ENCODE measurements around the gene MAML2.

The MAML2 gene

DNA sequence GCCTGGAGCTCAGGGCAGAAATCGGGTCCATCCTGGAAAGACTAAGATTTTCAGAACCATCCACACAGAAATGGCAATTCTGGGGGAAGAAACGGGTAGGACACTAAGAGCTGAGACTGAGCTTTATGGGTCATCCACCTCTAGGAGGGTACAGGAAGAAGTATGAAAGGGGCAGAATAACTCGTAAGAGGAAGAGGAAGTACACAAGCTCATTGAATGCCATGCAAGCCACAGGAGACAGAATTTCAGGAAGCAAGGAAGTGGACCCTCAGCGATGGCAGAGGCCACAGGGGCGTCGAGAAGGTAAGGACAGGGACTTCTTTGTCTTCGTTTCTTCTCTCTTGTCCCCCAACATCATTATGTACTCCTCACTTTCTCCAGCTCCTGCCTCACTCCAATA lies 169.6 kb downstream of the MAML2 start:
- Histone ChIP-seq H3K9ac (ENCODE audit: low read depth, low read length) (no peak overlapping the region), H3K4me1 (ENCODE audit: insufficient read depth, low read length) (peaks cover 17% of the 10 kb centered on the region; the same call in 1 of the 2 replicates), H3K9me3 (ENCODE audit: control insufficient read depth, insufficient read depth, low read length) (no peaks in the 10 kb centered on the region), H3K36me3 (ENCODE audit: insufficient read depth, low read length) (no peaks in the 10 kb centered on the region)

DNA sequence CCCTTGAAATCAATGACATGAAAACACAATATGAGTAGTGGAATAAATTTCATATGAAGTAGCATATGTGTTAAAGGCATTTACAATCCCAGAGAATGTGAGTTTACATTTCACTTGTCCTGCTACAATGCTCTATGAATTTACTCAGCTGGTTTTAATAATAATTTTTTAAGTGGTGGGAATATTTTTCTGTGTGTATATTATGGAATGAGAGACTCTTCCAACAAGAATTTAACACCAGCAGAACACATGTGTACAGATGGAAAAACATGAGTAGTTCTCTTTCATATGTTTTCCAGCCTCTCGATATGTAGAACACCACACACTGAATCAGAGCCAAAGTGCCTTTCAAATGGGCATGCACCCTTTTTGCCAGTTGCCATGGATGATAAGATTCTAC lies 170.4 kb downstream of the MAML2 start:
- no peaks in the 10 kb centered on the region for H3K9me3 ChIP-seq (ENCODE audit: control insufficient read depth, insufficient read depth, low read length)
- no peak overlapping the region for H3K9ac ChIP-seq (ENCODE audit: low read depth, low read length)
- H3K4me1 ChIP-seq (ENCODE audit: insufficient read depth, low read length): peaks cover 13% of the 10 kb centered on the region; the same call in 1 of the 2 replicates
- no peaks in the 10 kb centered on the region for H3K36me3 ChIP-seq (ENCODE audit: insufficient read depth, low read length)

DNA sequence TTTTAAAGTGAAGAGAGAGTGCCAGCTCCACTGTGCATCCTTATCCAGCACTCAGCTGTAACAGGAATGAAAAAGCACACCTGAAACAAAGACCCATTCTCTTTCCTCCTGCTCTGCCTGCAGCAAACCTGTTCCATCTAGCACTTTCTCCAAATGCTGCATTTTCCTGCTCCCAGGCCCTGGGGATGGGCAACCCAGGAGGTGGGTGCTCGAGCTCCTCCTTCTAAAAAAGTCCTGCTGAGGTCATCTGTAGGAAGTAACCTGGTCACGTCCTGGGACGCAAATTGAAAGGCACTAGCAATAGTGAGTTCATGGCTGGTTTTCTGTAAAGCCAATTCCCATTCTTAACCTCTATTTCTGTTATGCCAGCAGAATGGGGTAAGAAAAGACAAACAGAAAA lies 173.7 kb downstream of the MAML2 start:
- Histone ChIP-seq H3K9ac (ENCODE audit: low read depth, low read length) (no peak overlapping the region), H3K36me3 (ENCODE audit: insufficient read depth, low read length) (no peaks in the 10 kb centered on the region), H3K9me3 (ENCODE audit: control insufficient read depth, insufficient read depth, low read length) (no peaks in the 10 kb centered on the region), H3K4me1 (ENCODE audit: insufficient read depth, low read length) (peaks cover 27% of the 10 kb centered on the region)

DNA sequence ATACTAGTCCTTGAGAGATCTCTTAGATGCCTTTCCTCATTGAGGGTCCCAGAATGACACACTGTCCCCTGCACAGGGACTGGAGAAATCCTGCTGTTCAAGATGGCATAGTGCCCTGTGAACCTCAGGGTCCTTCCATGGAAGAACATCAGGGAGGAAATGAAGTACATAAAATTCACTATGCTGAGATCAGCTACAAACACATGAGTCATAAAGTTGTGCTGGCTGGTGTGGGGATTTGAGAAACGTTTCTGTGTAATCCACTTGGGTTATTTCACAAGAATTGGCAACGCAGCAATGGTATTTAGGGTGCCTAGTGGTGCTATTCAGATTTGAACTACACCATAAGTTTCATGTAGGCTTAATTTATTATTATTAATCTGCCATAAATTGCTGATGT lies 174.4 kb downstream of the MAML2 start:
- Histone ChIP-seq H3K36me3 (ENCODE audit: insufficient read depth, low read length) (no peaks in the 10 kb centered on the region), H3K9ac (ENCODE audit: low read depth, low read length) (no peak overlapping the region), H3K9me3 (ENCODE audit: control insufficient read depth, insufficient read depth, low read length) (no peaks in the 10 kb centered on the region), H3K4me1 (ENCODE audit: insufficient read depth, low read length) (peaks cover 27% of the 10 kb centered on the region)

DNA sequence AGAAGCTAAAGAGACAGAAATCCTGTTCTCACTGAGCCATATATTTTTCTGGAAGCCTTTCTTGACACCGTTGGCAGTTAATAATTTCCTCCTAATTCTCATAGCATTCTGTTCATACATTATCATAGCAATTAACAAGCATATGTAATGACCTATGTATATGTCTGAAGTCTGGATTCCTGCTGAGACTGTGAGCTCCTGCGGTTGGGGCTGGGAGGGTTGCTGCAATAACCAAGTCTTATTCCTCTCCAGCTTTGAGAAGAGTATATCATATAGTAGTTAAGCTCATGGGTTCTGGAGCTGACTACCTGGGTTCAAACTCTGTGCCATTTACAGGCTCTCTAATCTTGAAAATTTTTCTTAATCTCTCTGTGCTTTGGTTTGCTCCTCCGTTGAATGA lies 175.2 kb downstream of the MAML2 start:
- Histone ChIP-seq H3K36me3 (ENCODE audit: insufficient read depth, low read length) (no peaks in the 10 kb centered on the region), H3K9me3 (ENCODE audit: control insufficient read depth, insufficient read depth, low read length) (no peaks in the 10 kb centered on the region), H3K9ac (ENCODE audit: low read depth, low read length) (no peak overlapping the region), H3K4me1 (ENCODE audit: insufficient read depth, low read length) (peaks cover 27% of the 10 kb centered on the region)

DNA sequence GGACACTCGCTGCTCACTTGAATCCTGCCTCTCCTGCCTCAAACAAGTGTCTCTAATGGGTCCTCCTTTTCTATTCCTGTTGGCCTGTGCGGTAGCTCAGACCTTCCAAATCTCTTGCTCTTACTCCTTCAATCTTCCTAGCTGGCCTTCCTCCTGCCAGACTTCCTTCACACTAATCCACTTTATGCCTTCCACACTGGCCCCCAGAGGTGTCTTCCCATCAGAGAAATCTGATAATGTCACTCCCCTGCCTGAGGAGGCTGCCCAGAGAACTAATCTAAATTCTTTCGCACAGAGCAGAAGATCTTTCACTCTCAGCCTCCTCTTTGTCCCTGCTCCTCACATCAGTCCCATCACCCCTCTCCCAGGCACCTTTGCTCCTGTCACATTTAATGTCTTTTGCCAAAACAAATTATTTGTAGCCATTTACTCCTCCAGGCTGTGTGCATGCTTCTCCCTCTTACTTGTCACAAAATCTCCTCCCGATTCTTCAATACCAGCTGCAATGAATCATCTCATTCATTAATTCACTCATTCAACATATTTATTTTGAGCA lies 175.7 kb downstream of the MAML2 start:
- H3K9me3 ChIP-seq (ENCODE audit: control insufficient read depth, insufficient read depth, low read length): no peaks in the 10 kb centered on the region
- no peak overlapping the region for H3K9ac ChIP-seq (ENCODE audit: low read depth, low read length)
- peaks cover 27% of the 10 kb centered on the region for H3K4me1 ChIP-seq (ENCODE audit: insufficient read depth, low read length)
- H3K36me3 ChIP-seq (ENCODE audit: insufficient read depth, low read length): no peaks in the 10 kb centered on the region

DNA sequence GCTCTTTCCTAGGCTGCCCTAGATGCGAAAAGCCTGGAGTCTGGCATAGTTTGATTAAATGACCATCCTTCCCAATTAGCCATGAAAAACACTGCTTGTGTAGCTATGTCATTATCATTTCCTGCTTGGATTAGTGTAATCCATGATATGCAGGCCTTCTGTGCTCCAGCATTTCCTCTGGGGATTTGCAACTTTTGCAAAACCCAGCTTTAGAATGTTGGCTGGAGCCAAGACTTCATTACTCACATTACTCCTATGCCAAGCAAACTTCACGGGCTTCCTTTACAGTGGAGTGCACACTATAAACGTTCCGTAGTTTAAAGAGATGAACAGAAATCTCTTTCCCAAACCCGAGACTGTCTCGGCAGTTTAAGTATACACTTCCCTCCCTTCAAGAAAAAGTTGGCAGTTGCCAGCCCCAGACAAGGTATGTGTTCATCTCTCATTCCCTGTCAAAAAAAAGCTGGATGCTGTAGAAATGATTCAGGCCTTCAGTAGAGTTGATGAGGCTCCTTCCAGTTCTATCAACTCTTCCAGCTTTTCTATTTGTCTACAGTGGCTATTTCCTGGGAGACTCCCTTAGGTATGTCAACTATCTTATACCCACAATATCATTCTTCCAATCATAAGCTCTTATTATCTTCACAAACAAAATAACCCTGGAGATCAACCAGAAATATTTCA lies 180.0 kb downstream of the MAML2 start:
- H3K9ac ChIP-seq (ENCODE audit: low read depth, low read length): no peak overlapping the region
- H3K36me3 ChIP-seq (ENCODE audit: insufficient read depth, low read length): no peaks in the 10 kb centered on the region
- peaks cover 35% of the 10 kb centered on the region for H3K4me1 ChIP-seq (ENCODE audit: insufficient read depth, low read length)
- no peaks in the 10 kb centered on the region for H3K9me3 ChIP-seq (ENCODE audit: control insufficient read depth, insufficient read depth, low read length)

DNA sequence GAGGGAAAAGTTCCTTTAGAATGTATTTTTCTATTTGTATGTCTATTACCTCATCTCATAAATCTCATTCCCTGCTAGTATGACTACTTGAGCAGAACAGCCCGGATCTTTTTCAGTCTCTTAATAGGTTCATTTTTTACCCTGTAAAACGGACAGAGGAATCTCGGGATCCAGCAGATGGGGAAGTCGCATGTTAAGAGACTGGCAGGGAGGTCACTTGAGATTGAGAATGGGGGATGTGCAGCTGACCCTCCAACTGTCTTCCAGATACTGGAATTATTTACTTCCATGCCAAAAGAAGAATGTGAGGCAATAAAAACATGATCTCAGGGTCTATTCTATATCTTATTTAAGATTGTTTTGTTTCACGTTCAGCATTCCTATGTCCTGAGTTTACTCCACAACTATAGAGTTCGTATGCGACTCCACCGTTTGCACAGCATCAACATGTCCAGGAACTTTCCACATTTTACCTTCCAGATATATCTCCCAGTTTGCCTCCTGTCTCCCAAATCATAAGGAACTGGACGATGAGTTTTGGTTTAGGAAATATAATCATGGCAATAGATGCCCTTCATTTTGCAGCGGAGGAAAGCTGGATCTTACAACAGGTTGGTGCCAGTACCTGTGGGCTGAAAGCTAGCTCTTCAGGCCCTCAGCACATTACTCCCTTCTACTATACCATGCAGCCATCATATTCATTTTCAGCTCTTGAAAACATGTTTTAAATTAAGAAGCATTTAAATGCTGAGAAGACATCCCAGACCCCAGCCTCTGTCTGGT lies 181.5 kb downstream of the MAML2 start:
- Histone ChIP-seq H3K36me3 (ENCODE audit: insufficient read depth, low read length) (no peaks in the 10 kb centered on the region), H3K9me3 (ENCODE audit: control insufficient read depth, insufficient read depth, low read length) (no peaks in the 10 kb centered on the region), H3K4me1 (ENCODE audit: insufficient read depth, low read length) (peaks cover 29% of the 10 kb centered on the region), H3K9ac (ENCODE audit: low read depth, low read length) (no peak overlapping the region)

DNA sequence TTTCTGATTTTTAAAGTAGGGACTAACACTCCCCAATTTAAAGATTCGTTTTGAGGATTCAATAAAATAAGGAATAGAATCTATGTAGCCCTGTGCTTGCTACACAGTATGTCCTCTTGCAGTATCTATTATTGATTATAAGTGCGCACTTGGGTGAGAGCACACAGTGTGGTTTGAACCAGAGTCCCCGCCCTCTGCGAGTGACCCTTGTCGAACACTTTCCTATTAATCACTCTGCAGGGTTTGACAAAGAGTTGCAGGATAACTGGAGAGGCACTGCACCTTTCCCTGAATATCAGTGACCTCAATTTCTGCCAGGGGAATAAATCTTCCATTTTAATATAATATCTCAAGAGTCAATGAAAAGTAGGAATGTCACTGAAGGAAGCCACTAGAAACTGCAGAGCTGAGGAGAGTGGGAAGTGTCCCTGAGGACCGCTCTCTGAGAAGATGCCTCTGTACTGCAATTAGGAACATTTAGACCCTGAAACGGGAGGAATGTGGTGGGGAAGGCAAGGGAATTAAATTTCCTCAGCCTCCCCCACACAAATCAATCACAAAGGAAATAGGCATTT lies 182.2 kb downstream of the MAML2 start:
- Histone ChIP-seq H3K9me3 (ENCODE audit: control insufficient read depth, insufficient read depth, low read length) (no peaks in the 10 kb centered on the region), H3K4me1 (ENCODE audit: insufficient read depth, low read length) (peaks cover 32% of the 10 kb centered on the region), H3K9ac (ENCODE audit: low read depth, low read length) (no peak overlapping the region), H3K36me3 (ENCODE audit: insufficient read depth, low read length) (no peaks in the 10 kb centered on the region)

DNA sequence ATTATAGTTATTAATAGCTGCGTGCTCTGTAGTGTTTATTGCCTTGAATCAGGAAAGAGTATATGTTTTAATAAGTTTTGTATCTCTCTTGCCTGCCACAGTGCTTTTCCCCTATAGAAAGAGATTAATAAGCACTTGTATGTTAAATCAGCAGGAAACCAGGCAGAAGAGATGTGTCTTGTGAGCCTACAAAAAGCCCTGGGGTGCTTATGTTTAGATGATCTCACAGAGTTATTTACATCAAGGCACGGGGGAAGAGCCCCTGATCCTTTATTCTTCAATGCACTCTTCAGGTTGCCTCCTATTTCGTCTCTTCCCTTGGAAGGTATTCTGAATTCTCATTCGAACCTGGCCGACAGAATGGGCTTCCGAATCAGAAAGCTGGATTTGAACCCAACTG lies 183.0 kb downstream of the MAML2 start:
- H3K36me3 ChIP-seq (ENCODE audit: insufficient read depth, low read length): no peaks in the 10 kb centered on the region
- H3K4me1 ChIP-seq (ENCODE audit: insufficient read depth, low read length): peaks cover 39% of the 10 kb centered on the region
- no peak overlapping the region for H3K9ac ChIP-seq (ENCODE audit: low read depth, low read length)
- H3K9me3 ChIP-seq (ENCODE audit: control insufficient read depth, insufficient read depth, low read length): no peaks in the 10 kb centered on the region

DNA sequence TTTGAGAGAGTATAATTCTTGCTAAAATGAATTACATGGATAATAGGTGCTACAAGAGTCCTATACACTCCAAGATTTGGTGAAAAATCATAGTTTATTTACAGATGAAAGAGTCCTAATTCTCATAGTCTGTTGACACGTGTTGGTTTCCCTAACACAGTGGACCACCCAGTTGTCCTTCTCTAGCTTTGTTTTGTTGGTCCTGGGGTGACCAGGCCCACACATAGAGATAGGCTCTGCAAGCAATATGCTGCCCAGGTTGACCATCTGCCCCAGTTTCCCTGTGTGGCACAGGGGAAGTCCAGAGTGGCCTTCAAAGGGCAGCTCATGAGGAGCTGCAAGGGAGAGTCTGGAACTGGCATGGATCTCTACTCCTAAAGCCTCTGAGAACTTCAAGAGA lies 184.9 kb downstream of the MAML2 start:
- no peaks in the 10 kb centered on the region for H3K9me3 ChIP-seq (ENCODE audit: control insufficient read depth, insufficient read depth, low read length)
- H3K9ac ChIP-seq (ENCODE audit: low read depth, low read length): no peak overlapping the region
- peaks cover 50% of the 10 kb centered on the region for H3K4me1 ChIP-seq (ENCODE audit: insufficient read depth, low read length)
- no peaks in the 10 kb centered on the region for H3K36me3 ChIP-seq (ENCODE audit: insufficient read depth, low read length)

DNA sequence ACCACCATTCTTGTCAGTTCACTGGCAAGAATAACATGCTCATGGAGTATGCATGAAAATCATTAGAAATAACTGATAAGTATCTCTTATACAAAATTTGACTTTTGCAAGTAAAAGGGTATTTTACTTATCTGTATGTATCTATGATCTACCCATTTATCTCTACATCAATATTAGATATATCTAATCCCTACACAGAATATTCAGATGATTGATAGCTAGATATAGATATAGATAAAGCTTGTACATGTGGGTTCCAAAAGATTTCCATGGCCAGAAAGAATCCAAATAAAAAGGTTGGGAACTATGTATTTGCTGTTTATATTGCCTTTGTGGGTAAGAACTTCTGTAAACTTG lies 185.5 kb downstream of the MAML2 start:
- peaks cover 50% of the 10 kb centered on the region for H3K4me1 ChIP-seq (ENCODE audit: insufficient read depth, low read length)
- H3K9ac ChIP-seq (ENCODE audit: low read depth, low read length): no peak overlapping the region

DNA sequence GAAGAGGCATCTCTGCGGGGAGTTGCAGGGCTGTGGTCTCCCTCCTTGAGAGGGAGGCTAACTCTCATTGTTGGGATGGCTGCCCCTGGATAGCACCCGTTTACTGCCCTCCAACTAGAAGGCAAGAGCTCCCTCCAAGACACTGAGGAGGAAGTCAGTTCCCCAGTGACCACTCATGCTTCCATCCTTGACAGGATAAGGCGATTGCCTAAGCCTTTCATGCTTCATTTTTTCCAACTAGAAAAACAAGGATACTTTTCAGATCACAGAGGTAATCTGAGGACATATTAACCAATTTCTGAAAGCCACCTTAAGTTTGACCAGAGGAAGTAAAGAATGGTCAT lies 186.6 kb downstream of the MAML2 start:
- H3K36me3 ChIP-seq (ENCODE audit: insufficient read depth, low read length): no peaks in the 10 kb centered on the region
- no peaks in the 10 kb centered on the region for H3K9me3 ChIP-seq (ENCODE audit: control insufficient read depth, insufficient read depth, low read length)
- no peak overlapping the region for H3K9ac ChIP-seq (ENCODE audit: low read depth, low read length)
- peaks cover 46% of the 10 kb centered on the region for H3K4me1 ChIP-seq (ENCODE audit: insufficient read depth, low read length)

More for the DNA sequence above, 185.5 kb downstream of the MAML2 start:
- Histone ChIP-seq H3K36me3 (ENCODE audit: insufficient read depth, low read length) (no peaks in the 10 kb centered on the region), H3K9me3 (ENCODE audit: control insufficient read depth, insufficient read depth, low read length) (no peaks in the 10 kb centered on the region)

DNA sequence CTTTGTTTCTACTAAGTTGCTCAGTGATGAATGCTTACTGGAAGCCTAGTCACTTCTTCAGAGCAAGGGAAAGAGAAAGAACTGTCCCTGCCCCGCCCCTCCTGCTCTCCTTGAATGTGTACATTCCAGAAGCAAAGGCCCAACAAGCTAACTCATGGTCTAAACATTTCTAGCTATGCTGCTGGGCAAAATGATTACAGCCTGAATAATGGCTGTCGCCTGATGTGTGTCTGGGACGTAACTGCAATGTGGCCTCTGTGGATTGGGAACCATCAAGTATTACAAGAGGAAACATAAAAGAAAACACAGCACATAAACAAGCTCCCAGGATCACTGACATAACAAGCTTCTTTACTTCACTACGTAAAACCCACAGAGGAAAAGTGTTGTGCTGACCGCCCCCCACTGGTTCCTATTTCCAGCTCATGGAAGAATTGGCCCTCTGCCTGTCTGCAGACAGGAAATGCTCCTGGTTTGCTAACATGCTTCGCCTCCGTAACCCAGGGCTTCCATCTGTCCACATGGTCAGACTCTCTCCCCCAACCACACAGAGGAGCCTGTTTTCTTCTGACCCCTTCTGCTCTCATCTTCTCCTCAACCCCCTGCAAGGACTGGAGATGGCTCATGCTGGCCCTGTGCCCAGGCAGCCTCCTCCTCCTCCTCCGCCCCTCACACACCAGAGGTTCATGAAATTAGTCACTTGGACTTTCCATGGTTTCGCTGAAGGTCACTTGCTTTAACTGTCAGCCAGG lies 187.2 kb downstream of the MAML2 start:
- Histone ChIP-seq H3K36me3 (ENCODE audit: insufficient read depth, low read length) (no peaks in the 10 kb centered on the region), H3K9me3 (ENCODE audit: control insufficient read depth, insufficient read depth, low read length) (no peaks in the 10 kb centered on the region), H3K9ac (ENCODE audit: low read depth, low read length) (no peak overlapping the region), H3K4me1 (ENCODE audit: insufficient read depth, low read length) (peaks cover 40% of the 10 kb centered on the region)
